ENCODE measurements around the gene NUDT14.

The NUDT14 gene

GRCh38 chr14:105139831-105140239, 41.3 kb downstream of the NUDT14 start:
- no peak for TF ChIP-seq CTCF (IDR thresholded peaks at IDR 0.05; ENCODE audit: insufficient read depth, low read length, poor library complexity, severe bottlenecking)
- Histone ChIP-seq H3K27me3 (replicated peaks; ENCODE audit: control insufficient read depth, insufficient read depth, low read length) (no peaks in the 10 kb centered on the region), H3K36me3 (ENCODE audit: control insufficient read depth, insufficient read depth, low read length) (no peaks in the 10 kb centered on the region), H3K4me3 (replicated peaks; ENCODE audit: low read depth, low read length) (no peak overlapping the region)
- DNase-seq (ENCODE audit: extremely low read depth, insufficient read length), result no peak

- Histone ChIP-seq H3K36me3 (ENCODE audit: control insufficient read depth, insufficient read depth, low read length) (no peaks in the 10 kb centered on the region), H3K4me3 (replicated peaks; ENCODE audit: low read depth, low read length) (no peak overlapping the region)
- DNase-seq (ENCODE audit: extremely low read depth, insufficient read length), result no peak
Measured at GRCh38 chr14:105139212-105139825, 41.8 kb downstream of the NUDT14 start.

GRCh38 chr14:105138551-105139111, 42.5 kb downstream of the NUDT14 start:
- Histone ChIP-seq H3K36me3 (ENCODE audit: control insufficient read depth, insufficient read depth, low read length) (no peaks in the 10 kb centered on the region), H3K4me3 (replicated peaks; ENCODE audit: low read depth, low read length) (no peak overlapping the region), H3K27me3 (replicated peaks; ENCODE audit: control insufficient read depth, insufficient read depth, low read length) (no peaks in the 10 kb centered on the region)
- no peak for DNase-seq (ENCODE audit: extremely low read depth, insufficient read length)
- TF ChIP-seq CTCF (IDR thresholded peaks at IDR 0.05; ENCODE audit: insufficient read depth, low read length, poor library complexity, severe bottlenecking), result no peak

More at GRCh38 chr14:105139212-105139825, 41.8 kb downstream of the NUDT14 start:
- no peaks in the 10 kb centered on the region for H3K27me3 ChIP-seq (replicated peaks; ENCODE audit: control insufficient read depth, insufficient read depth, low read length)
- TF ChIP-seq CTCF (IDR thresholded peaks at IDR 0.05; ENCODE audit: insufficient read depth, low read length, poor library complexity, severe bottlenecking), result no peak

GRCh38 chr14:105138021-105138541, 43.0 kb downstream of the NUDT14 start:
- no peak for DNase-seq (ENCODE audit: extremely low read depth, insufficient read length)
- TF ChIP-seq CTCF (IDR thresholded peaks at IDR 0.05; ENCODE audit: insufficient read depth, low read length, poor library complexity, severe bottlenecking), result no peak
- H3K36me3 ChIP-seq (ENCODE audit: control insufficient read depth, insufficient read depth, low read length), result no peaks in the 10 kb centered on the region
- H3K4me3 ChIP-seq (replicated peaks; ENCODE audit: low read depth, low read length), result no peak overlapping the region
- no peaks in the 10 kb centered on the region for H3K27me3 ChIP-seq (replicated peaks; ENCODE audit: control insufficient read depth, insufficient read depth, low read length)

- TF ChIP-seq CTCF (IDR thresholded peaks at IDR 0.05; ENCODE audit: insufficient read depth, low read length, poor library complexity, severe bottlenecking), result no peak
- H3K36me3 ChIP-seq (ENCODE audit: control insufficient read depth, insufficient read depth, low read length), result no peaks in the 10 kb centered on the region
- DNase-seq (ENCODE audit: extremely low read depth, insufficient read length), result no peak
Measured at GRCh38 chr14:105137481-105138020, 43.6 kb downstream of the NUDT14 start.

More at GRCh38 chr14:105137481-105138020, 43.6 kb downstream of the NUDT14 start:
- no peaks in the 10 kb centered on the region for H3K27me3 ChIP-seq (replicated peaks; ENCODE audit: control insufficient read depth, insufficient read depth, low read length)
- H3K4me3 ChIP-seq (replicated peaks; ENCODE audit: low read depth, low read length), result no peak overlapping the region

All from GM06990 (cell line).